Uterus (tissue), 2 donors: ENCODE measurements around the gene PXDC1.

ENCODE experiments used
- CTCF ChIP-seq, 4 experiments: fragments of 200-600 bp in 2 of 4; fragments of 450-650 bp in 2 of 4; sonication (generic) in 2 of 4; IDR thresholded peaks; one replicate each; pipeline ENCODE4 v1.5.1; 2016 to 2019; ENCODE audit warnings: antibody characterized with exemption in 4 of 4, mild to moderate bottlenecking in 2 of 4, moderate library complexity in 1 of 4
- POLR2A ChIP-seq, 2 donors: fragments of 450-650 bp; IDR thresholded peaks; one replicate each; pipeline ENCODE4 v1.6.1; 2016; ENCODE audit warnings: antibody characterized with exemption in 2 of 2, mild to moderate bottlenecking in 1 of 2, moderate library complexity in 1 of 2

- no peak for TF ChIP-seq POLR2A (IDR thresholded peaks at IDR 0.05)
- no peak for TF ChIP-seq CTCF (IDR thresholded peaks at IDR 0.05)
Observed at GRCh38 chr6:3714111-3714510, 37.4 kb downstream of the PXDC1 start.
